HS-5 (cell line): ENCODE data around the gene SPATS1.
"Not testable (repeated sequence)": the region's sequence is repeated elsewhere in the genome, so short reads cannot be mapped to it uniquely, and the experiment has no call there.

Experiments used
- DNase-seq: peaks from one replicate; pipeline ENCODE4 v3.0.0-alpha.2; 2012; ENCODE audit warnings: low read depth

SPATS1 gene

GRCh38 chr6:44311767-44312166, 30.7 kb upstream of the SPATS1 start:
- no peak for DNase-seq

- DNase-seq: peak; percentile 53
These were observed 29.3 kb upstream of the SPATS1 start, which contains the start of gene AARS2 for GRCh38 chr6:44312901-44313788. TSS of gene AARS2 (minus strand) at chr6:44313347. CDS start at chr6:44313323, 24 bp downstream.

- not testable (repeated sequence) for DNase-seq
These were observed 27.8 kb upstream of the SPATS1 start for GRCh38 chr6:44314657-44315056.

- no peak for DNase-seq
These were observed 26.9 kb upstream of the SPATS1 start for GRCh38 chr6:44315516-44315915.

- no peak for DNase-seq
These were observed 26.5 kb upstream of the SPATS1 start for GRCh38 chr6:44315951-44316350.

DNA sequence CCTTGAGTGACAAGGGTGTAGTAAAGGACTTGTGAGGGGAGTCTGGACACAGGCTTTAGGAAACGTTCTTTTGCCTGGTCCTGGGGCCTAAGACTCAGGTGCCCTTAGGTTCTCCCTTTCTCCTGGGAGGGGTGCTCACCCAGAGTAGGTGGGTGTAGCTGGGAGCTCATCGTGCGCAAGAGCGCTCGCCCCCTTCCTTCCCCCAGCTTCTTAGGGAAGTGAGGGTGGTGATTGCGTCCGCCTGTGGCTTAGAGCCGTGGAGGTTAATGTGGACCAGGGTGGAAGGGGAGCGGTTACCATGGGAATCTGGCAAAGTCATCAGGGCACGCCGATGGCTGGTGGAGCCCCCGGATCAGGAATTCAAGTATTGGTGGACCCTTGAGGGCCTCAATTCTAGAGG, 26.0 kb upstream of the SPATS1 start:
- no peak for DNase-seq

DNA sequence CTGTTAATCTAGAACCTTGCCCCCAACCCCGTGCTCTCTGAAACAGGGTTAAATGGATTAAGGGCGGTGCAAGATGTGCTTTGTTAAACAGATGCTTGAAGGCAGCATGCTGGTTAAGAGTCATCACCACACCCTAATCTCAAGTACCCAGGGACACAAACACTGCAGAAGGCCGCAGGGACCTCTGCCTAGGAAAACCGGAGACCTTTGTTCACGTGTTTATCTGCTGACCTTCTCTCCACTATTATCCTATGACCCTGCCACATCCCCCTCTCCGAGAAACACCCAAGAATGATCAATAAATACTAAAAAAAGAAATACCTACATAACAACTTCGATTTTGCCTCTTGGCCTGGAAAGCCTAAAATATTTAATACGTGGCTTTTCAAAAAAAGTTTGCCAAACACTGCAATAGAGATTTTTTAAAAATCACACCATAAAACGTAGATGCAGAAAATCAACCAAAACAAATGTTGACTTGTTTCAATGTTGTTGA, 25.3 kb upstream of the SPATS1 start:
- not testable (repeated sequence) for DNase-seq

DNA sequence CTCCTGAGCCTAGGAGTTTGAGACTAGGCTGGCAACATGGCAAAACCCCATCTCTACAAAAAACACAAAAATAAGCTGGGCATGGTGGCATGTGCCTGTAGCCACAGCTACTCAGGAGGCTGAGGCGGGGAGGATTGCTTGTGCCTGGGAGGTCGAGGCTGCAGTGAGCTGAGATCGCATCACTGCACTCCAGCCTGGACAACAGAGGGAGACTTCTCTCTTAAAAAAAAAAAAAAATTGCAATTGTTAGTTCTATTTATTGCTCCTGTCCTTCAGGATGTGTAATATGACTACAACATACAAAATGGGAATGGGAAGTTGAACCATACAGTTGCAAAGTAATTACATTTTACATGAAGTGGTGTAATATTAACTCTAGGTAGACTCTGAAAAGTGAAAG, 21.2 kb upstream of the SPATS1 start:
- no peak for DNase-seq

- no peak for DNase-seq
These were observed 15.4 kb upstream of the SPATS1 start for GRCh38 chr6:44327096-44327495.

GRCh38 chr6:44327760-44328159, 14.7 kb upstream of the SPATS1 start:
- no peak for DNase-seq

DNA sequence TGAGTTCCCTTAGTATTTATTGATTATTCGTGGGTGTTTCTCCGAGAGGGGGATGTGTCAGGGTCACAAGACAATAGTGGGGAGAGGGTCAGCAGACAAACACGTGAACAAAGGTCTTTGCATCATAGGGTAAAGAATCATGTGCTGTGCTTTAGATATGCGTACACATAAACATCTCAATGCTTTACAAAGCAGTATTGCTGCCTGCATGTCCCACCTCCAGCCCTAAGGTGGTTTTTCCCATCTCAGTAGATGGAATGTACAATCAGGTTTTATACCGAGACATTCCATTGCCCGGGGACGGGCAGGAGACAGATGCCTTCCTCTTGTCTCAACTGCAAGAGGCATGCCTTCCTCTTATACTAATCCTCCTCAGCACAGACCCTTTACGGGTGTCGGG, 14.2 kb upstream of the SPATS1 start:
- not testable (repeated sequence) for DNase-seq

DNA sequence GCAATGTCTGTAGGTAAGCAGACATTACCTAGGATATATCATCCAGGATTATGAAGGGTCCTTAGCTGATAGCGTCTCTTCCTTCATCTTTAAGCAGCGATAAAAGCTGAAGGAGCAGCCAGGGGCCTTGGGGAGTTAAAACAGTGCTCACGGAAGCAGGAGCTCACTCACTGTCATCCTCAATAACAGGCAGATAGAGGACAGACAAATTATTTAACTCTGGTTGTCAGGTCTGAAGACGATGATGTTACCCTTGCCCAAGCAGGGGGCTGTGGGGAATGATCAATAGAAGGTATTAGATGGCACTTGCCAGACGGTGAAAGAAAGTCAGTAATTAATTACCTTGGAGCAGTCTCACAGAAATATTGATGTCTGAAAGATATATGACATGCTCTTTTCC, 12.6 kb upstream of the SPATS1 start:
- no peak for DNase-seq

GRCh38 chr6:44332585-44332984, 9.9 kb upstream of the SPATS1 start:
- DNase-seq: no peak

- no peak for DNase-seq
These were observed 9.1 kb upstream of the SPATS1 start for GRCh38 chr6:44333273-44333919.

DNA sequence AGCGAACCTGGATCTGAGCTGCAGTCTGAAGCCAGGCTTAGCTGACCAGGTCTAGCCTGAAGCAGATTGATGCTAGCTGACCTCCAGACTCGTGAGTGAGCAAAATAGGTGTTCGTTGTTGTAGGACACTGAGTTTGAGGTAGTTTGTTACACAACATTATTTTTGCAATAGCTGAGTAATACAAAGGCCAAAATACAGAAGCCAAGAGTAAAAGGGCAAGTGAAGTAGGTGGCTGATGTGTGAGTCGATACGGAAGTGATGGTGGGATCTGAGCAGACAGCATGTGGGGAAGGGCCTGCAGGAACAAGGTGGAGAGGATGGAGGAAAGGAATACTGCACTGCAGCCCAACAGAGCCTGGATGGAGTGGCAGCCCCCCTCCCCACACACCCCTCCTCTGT, 8.5 kb upstream of the SPATS1 start:
- DNase-seq: no peak

DNA sequence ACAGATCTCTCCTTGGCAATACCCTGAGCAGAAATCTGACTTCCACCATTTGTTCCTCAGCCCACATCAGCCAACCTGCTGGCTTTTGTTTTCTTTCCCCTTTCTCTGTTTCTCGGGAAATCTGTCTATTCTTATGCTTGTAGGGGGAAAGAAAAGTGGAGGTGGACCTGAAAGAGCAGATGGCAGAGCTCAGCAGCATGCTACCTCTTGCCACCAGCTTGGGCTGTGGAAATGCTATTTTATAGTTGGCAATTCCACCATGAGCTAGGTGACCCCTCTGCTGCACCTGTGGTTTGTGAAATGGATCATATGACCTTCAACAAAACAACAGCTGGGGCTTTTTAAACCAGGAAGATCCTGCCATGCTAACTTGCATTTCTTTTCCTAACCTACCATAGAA, 6.8 kb upstream of the SPATS1 start:
- no peak for DNase-seq

GRCh38 chr6:44338228-44339122, 4.0 kb upstream of the SPATS1 start:
- DNase-seq: peak; percentile 11

GRCh38 chr6:44339301-44339700, 3.1 kb upstream of the SPATS1 start:
- no peak for DNase-seq

GRCh38 chr6:44339763-44340625, 2.5 kb upstream of the SPATS1 start:
- DNase-seq: peak; percentile 44

GRCh38 chr6:44341095-44341890, 1.2 kb upstream of the SPATS1 start:
- no peak for DNase-seq
